HEK293T (cell line): ENCODE measurements around the gene MEF2C.

Source experiments
- ARNT ChIP-seq: fragments of 450-650 bp; IDR thresholded peaks from 2 replicates; pipeline ENCODE4 v1.6.1; 2017; ENCODE audit warnings: mild to moderate bottlenecking
- BHLHE40 ChIP-seq: fragments of 450-650 bp; IDR thresholded peaks from 2 replicates; pipeline ENCODE4 v1.6.1; 2016; ENCODE audit warnings: mild to moderate bottlenecking, moderate library complexity, borderline replicate concordance
- FOXK2 ChIP-seq: fragments of 450-650 bp; IDR thresholded peaks from 2 replicates; pipeline ENCODE4 v1.6.1; 2016; ENCODE audit warnings: mild to moderate bottlenecking
- HDGF ChIP-seq: fragments of 450-650 bp; IDR thresholded peaks from 2 replicates; pipeline ENCODE4 v1.6.1; 2017; ENCODE audit warnings: antibody characterized with exemption, borderline replicate concordance
- L3MBTL2 ChIP-seq: fragments of 450-650 bp; conservative IDR thresholded peaks from 2 replicates; pipeline ENCODE4 v1.6.1; 2016; ENCODE audit warnings: mild to moderate bottlenecking
- LEF1 ChIP-seq: fragments of 450-650 bp; IDR thresholded peaks from 2 replicates; pipeline ENCODE4 v1.6.1; 2017; ENCODE audit warnings: mild to moderate bottlenecking, borderline replicate concordance
- SP1 ChIP-seq: fragments of 450-650 bp; IDR thresholded peaks from 2 replicates; pipeline ENCODE4 v1.6.1; 2017
- SUZ12 ChIP-seq: fragments of 450-650 bp; IDR thresholded peaks from 2 replicates; pipeline ENCODE4 v1.6.1; 2016; ENCODE audit warnings: mild to moderate bottlenecking
- TARDBP ChIP-seq: fragments of 450-650 bp; IDR thresholded peaks from 2 replicates; pipeline ENCODE4 v1.6.1; 2016

DNA sequence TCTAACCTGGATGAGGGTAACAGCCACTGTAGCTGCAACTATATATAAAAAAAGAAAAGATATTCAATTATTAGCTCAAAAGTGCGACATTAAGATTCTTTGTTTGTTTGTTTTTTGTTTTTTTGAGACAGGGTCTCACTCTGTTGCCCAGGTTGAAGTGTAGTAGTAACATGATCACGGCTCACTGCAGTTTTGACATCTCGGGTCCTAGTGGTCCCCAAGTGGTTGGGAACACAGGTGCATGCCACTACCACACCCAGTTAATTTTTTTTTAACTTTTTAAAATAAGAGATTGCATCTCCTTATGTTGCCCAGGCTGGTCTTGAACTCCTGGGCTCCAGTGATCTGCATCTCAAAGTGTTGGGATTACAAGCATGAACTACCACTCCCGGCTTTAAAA lies 61.8 kb downstream of the MEF2C start:
- no peak for TF ChIP-seq SP1
- TF ChIP-seq SUZ12 = no peak
- no peak for TF ChIP-seq FOXK2
- TF ChIP-seq BHLHE40 = no peak
- no peak for TF ChIP-seq HDGF
- TF ChIP-seq LEF1 = no peak
- TF ChIP-seq ARNT = no peak
- no peak for TF ChIP-seq TARDBP
- no peak for TF ChIP-seq L3MBTL2
